ENCODE data around the gene SLC26A1. TPM values are rescaled to one million over a fixed set of nuclear protein-coding genes. Genes with fewer than 3 reads are reported as not detected.

Gene SLC26A1
- total RNA-seq, 1 experiment from 2014 or later: 1.3 TPM

DNA sequence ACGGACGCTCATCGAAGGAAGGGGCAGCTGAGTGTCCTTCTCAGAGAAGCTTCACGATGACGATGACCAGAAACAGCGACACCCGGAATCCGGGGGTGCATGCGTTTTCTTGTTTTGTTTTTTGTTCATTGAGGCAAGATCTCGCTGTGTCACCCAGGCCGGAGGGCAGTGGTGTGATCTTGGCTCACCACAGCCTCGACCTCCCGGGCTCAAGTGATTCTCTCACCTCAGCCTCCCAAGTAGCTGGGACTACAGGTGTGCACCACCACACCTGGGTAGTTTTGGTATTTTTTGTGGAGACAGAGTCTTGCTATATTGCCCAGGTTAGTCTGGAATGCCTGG is 39.7 kb downstream of the SLC26A1 start:
- no peaks in the 10 kb centered on the region for H3K36me3 ChIP-seq (ENCODE audit: low read depth)
- no peaks in the 10 kb centered on the region for H3K79me2 ChIP-seq (ENCODE audit: low read depth)
- H3K4me3 ChIP-seq: no peak overlapping the region
- no peaks in the 10 kb centered on the region for H3F3A ChIP-seq (ENCODE audit: insufficient read depth, low read depth)
- no peak for DNase-seq
- H3K9me2 ChIP-seq (ENCODE audit: insufficient read depth): no peaks in the 10 kb centered on the region
- TF ChIP-seq CTCF (conservative IDR thresholded peaks at IDR 0.05) (no peak), EZH2 (IDR thresholded peaks at IDR 0.05; ENCODE audit: low read depth) (no peak)
- POLR2A ChIA-PET (ENCODE audit: unreplicated experiment): interaction anchor here (0.5 kb wide), 1 partner anchor 9 kb away, joined by 14 read pairs; no protein-coding TSS in a partner anchor
- H3K9me3 ChIP-seq (ENCODE audit: insufficient read depth, low read depth): no peaks in the 10 kb centered on the region
- CTCF ChIA-PET: no interaction called here
- intact Hi-C loops (cut with micrococcal nuclease; ENCODE audit: unreplicated experiment): no loop called here
- no peak overlapping the region for H2AFZ ChIP-seq
- no peak overlapping the region for H3K27ac ChIP-seq
- H3K27me3 ChIP-seq (ENCODE audit: insufficient read depth, low read depth): no peaks in the 10 kb centered on the region
- no TSS peak for BruUV-seq (replicated peaks)
- H3K4me2 ChIP-seq: no peak overlapping the region
- no peaks in the 10 kb centered on the region for H3K4me1 ChIP-seq (replicated peaks; ENCODE audit: insufficient read depth)
- no peaks in the 10 kb centered on the region for H4K20me1 ChIP-seq (ENCODE audit: insufficient read depth)

GRCh38 chr4:952881-953573 is 40.2 kb downstream of the SLC26A1 start:
- H3K4me2 ChIP-seq: no peak overlapping the region
- H2AFZ ChIP-seq: no peak overlapping the region
- H3K9me2 ChIP-seq (ENCODE audit: insufficient read depth): no peaks in the 10 kb centered on the region
- no peak overlapping the region for H3K27ac ChIP-seq
- no peak for DNase-seq
- H4K20me1 ChIP-seq (ENCODE audit: insufficient read depth): no peaks in the 10 kb centered on the region
- no peaks in the 10 kb centered on the region for H3K36me3 ChIP-seq (ENCODE audit: low read depth)
- H3K9me3 ChIP-seq (ENCODE audit: insufficient read depth, low read depth): no peaks in the 10 kb centered on the region
- no TSS peak for BruUV-seq (replicated peaks)
- CTCF ChIA-PET: no interaction called here
- no peaks in the 10 kb centered on the region for H3F3A ChIP-seq (ENCODE audit: insufficient read depth, low read depth)
- H3K79me2 ChIP-seq (ENCODE audit: low read depth): no peaks in the 10 kb centered on the region
- no peak overlapping the region for H3K4me3 ChIP-seq
- no peaks in the 10 kb centered on the region for H3K4me1 ChIP-seq (replicated peaks; ENCODE audit: insufficient read depth)
- no peak for TF ChIP-seq CTCF (conservative IDR thresholded peaks at IDR 0.05)
- no peak for TF ChIP-seq EZH2 (IDR thresholded peaks at IDR 0.05; ENCODE audit: low read depth)
- no peaks in the 10 kb centered on the region for H3K27me3 ChIP-seq (ENCODE audit: insufficient read depth, low read depth)
- intact Hi-C loops (cut with micrococcal nuclease; ENCODE audit: unreplicated experiment): no loop called here
- POLR2A ChIA-PET (ENCODE audit: unreplicated experiment): interaction anchor here (0.5 kb wide), 1 partner anchor 10 kb away, joined by 14 read pairs; no protein-coding TSS in a partner anchor

GRCh38 chr4:951594-952468 is 41.4 kb downstream of the SLC26A1 start:
- no peak for TF ChIP-seq EZH2 (IDR thresholded peaks at IDR 0.05; ENCODE audit: low read depth)
- no peak for TF ChIP-seq CTCF (conservative IDR thresholded peaks at IDR 0.05)
- Histone ChIP-seq H3K36me3 (ENCODE audit: low read depth) (no peaks in the 10 kb centered on the region), H3K27me3 (ENCODE audit: insufficient read depth, low read depth) (no peaks in the 10 kb centered on the region), H3K4me1 (replicated peaks; ENCODE audit: insufficient read depth) (no peaks in the 10 kb centered on the region), H3K4me3 (no peak overlapping the region), H3K4me2 (no peak overlapping the region), H2AFZ (no peak overlapping the region), H3K9me3 (ENCODE audit: insufficient read depth, low read depth) (no peaks in the 10 kb centered on the region), H3K79me2 (ENCODE audit: low read depth) (no peaks in the 10 kb centered on the region), H3F3A (ENCODE audit: insufficient read depth, low read depth) (no peaks in the 10 kb centered on the region), H4K20me1 (ENCODE audit: insufficient read depth) (no peaks in the 10 kb centered on the region), H3K27ac (no peak overlapping the region), H3K9me2 (ENCODE audit: insufficient read depth) (no peaks in the 10 kb centered on the region)
- no TSS peak for BruUV-seq (replicated peaks)
- ChIA-PET POLR2A (ENCODE audit: unreplicated experiment) (no interaction called here), CTCF (no interaction called here)
- no peak for DNase-seq
- intact Hi-C loops (cut with micrococcal nuclease; ENCODE audit: unreplicated experiment): no loop called here
